Measurements from ENCODE around the gene CPTP.

The CPTP gene

GRCh38 chr1:1298861-1299685 lies 25.5 kb upstream of the CPTP start:
- H3K27me3 ChIP-seq = no peaks in the 10 kb centered on the region
- H3K27ac ChIP-seq = no peak overlapping the region
- no peak overlapping the region for H3K4me3 ChIP-seq (ENCODE audit: low read depth in 1 of 2, low read length in 1 of 2)
- peaks cover 35% of the 10 kb centered on the region for H3K36me3 ChIP-seq
- H3K4me1 ChIP-seq (ENCODE audit: control insufficient read depth in 1 of 2, insufficient read depth in 1 of 2, low read depth in 1 of 2, low read length in 1 of 2) = no peaks in the 10 kb centered on the region
- H3K9me3 ChIP-seq = no peaks in the 10 kb centered on the region
- no peak for TF ChIP-seq CTCF (IDR thresholded peaks at IDR 0.05)

GRCh38 chr1:1299686-1300351 lies 24.8 kb upstream of the CPTP start:
- Histone ChIP-seq H3K36me3 (peaks cover 29% of the 10 kb centered on the region), H3K4me3 (ENCODE audit: low read depth in 1 of 2, low read length in 1 of 2) (no peak overlapping the region), H3K27ac (no peak overlapping the region), H3K9me3 (no peaks in the 10 kb centered on the region), H3K27me3 (no peaks in the 10 kb centered on the region), H3K4me1 (ENCODE audit: control insufficient read depth in 1 of 2, insufficient read depth in 1 of 2, low read depth in 1 of 2, low read length in 1 of 2) (peaks cover 1 to 5% of the 10 kb centered on the region in 2 experiments)
- TF ChIP-seq CTCF (IDR thresholded peaks at IDR 0.05) = no peak

- Histone ChIP-seq H3K9me3 (no peaks in the 10 kb centered on the region), H3K27ac (no peak overlapping the region), H3K4me3 (ENCODE audit: low read depth in 1 of 2, low read length in 1 of 2) (no peak overlapping the region), H3K36me3 (peaks cover 24% of the 10 kb centered on the region), H3K27me3 (no peaks in the 10 kb centered on the region), H3K4me1 (ENCODE audit: control insufficient read depth in 1 of 2, insufficient read depth in 1 of 2, low read depth in 1 of 2, low read length in 1 of 2) (peaks cover 7 to 10% of the 10 kb centered on the region in 2 experiments)
- TF ChIP-seq CTCF (IDR thresholded peaks at IDR 0.05) = no peak
Measured at GRCh38 chr1:1300352-1300739, 24.3 kb upstream of the CPTP start.

- Histone ChIP-seq H3K27me3 (no peaks in the 10 kb centered on the region), H3K4me1 (ENCODE audit: control insufficient read depth in 1 of 2, insufficient read depth in 1 of 2, low read depth in 1 of 2, low read length in 1 of 2) (peaks cover 23 to 27% of the 10 kb centered on the region in 2 experiments), H3K9me3 (no peaks in the 10 kb centered on the region), H3K4me3 (ENCODE audit: low read depth in 1 of 2, low read length in 1 of 2) (no peak overlapping the region), H3K27ac (no peak overlapping the region), H3K36me3 (peaks cover 8% of the 10 kb centered on the region)
- TF ChIP-seq CTCF (IDR thresholded peaks at IDR 0.05) = no peak
Measured at GRCh38 chr1:1302006-1302430, 22.6 kb upstream of the CPTP start.

- Histone ChIP-seq H3K36me3 (peaks cover 2% of the 10 kb centered on the region), H3K9me3 (no peaks in the 10 kb centered on the region), H3K27me3 (no peaks in the 10 kb centered on the region), H3K27ac (no peak overlapping the region), H3K4me1 (ENCODE audit: control insufficient read depth in 1 of 2, insufficient read depth in 1 of 2, low read depth in 1 of 2, low read length in 1 of 2) (peaks cover 28 to 31% of the 10 kb centered on the region in 2 experiments), H3K4me3 (ENCODE audit: low read depth in 1 of 2, low read length in 1 of 2) (no peak overlapping the region)
- no peak for TF ChIP-seq CTCF (IDR thresholded peaks at IDR 0.05)
Measured at GRCh38 chr1:1302951-1303509, 21.6 kb upstream of the CPTP start.
